GM12875 (cell line): Measurements from ENCODE around the gene SEC22A.

ENCODE experiments used
- H3K4me3 ChIP-seq: one replicate; pipeline ENCODE4 v1.5.1; 2011; ENCODE audit warnings: low read depth, low read length, control low read depth
- CTCF ChIP-seq: IDR thresholded peaks from 2 replicates; pipeline ENCODE4 v1.5.1; 2011; ENCODE audit warnings: low read depth, mild to moderate bottlenecking, control low read depth, inconsistent platforms, low read length, moderate library complexity, borderline replicate concordance; ENCODE audit not compliant: insufficient read depth

Gene SEC22A

GRCh38 chr3:123201557-123202427 is at the start of gene SEC22A:
SEC22A (plus strand) TSS chr3:123201943; CDS start chr3:123209218, 7,275 bp downstream.
- H3K4me3 ChIP-seq = peak within 1 kb of the TSS; percentile 98
- no peak for TF ChIP-seq CTCF

- no peak overlapping the region for H3K4me3 ChIP-seq
- TF ChIP-seq CTCF = no peak
These were observed 49.1 kb upstream of the SEC22A start for GRCh38 chr3:123152687-123153086.

GRCh38 chr3:123153125-123154019 is 48.4 kb upstream of the SEC22A start:
- TF ChIP-seq CTCF = no peak
- H3K4me3 ChIP-seq = no peak overlapping the region

- H3K4me3 ChIP-seq = no peak overlapping the region
- no peak for TF ChIP-seq CTCF
These were observed 47.4 kb upstream of the SEC22A start for GRCh38 chr3:123154020-123154985.

- no peak overlapping the region for H3K4me3 ChIP-seq
- TF ChIP-seq CTCF = no peak
These were observed 46.2 kb upstream of the SEC22A start for GRCh38 chr3:123155471-123156011.

- no peak for TF ChIP-seq CTCF
- no peak overlapping the region for H3K4me3 ChIP-seq
These were observed 45.3 kb upstream of the SEC22A start for GRCh38 chr3:123156276-123156995.
